Measurements from ENCODE around the gene IER5L.

The IER5L gene

DNA sequence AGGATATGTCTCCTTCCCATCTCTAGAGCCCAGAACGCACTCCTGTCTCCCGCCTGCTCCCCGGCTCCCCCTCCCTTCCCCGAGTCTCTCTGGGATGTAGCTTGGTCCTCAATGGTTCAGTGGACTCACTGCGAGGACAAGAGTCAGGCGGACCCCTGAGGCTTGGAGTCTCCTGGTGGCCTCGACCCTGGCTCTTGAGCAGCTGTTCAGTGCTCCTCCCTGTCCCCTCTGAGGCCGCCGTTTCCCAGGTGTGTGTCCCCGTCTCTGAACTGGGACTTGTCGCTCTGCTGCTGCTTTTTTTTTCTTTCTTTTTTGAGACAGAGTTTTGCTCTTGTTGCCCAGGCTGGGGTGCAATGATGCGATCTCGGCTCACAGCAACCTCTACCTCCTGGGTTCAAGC is 44.8 kb upstream of the IER5L start:
- TF ChIP-seq ZFX (IDR thresholded peaks at IDR 0.05), result no peak
- TF ChIP-seq, protein P1, sequence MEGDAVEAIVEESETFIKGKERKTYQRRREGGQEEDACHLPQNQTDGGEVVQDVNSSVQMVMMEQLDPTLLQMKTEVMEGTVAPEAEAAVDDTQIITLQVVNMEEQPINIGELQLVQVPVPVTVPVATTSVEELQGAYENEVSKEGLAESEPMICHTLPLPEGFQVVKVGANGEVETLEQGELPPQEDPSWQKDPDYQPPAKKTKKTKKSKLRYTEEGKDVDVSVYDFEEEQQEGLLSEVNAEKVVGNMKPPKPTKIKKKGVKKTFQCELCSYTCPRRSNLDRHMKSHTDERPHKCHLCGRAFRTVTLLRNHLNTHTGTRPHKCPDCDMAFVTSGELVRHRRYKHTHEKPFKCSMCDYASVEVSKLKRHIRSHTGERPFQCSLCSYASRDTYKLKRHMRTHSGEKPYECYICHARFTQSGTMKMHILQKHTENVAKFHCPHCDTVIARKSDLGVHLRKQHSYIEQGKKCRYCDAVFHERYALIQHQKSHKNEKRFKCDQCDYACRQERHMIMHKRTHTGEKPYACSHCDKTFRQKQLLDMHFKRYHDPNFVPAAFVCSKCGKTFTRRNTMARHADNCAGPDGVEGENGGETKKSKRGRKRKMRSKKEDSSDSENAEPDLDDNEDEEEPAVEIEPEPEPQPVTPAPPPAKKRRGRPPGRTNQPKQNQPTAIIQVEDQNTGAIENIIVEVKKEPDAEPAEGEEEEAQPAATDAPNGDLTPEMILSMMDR (conservative IDR thresholded peaks at IDR 0.05), result no peak
- no peak overlapping the region for H3K27ac ChIP-seq

DNA sequence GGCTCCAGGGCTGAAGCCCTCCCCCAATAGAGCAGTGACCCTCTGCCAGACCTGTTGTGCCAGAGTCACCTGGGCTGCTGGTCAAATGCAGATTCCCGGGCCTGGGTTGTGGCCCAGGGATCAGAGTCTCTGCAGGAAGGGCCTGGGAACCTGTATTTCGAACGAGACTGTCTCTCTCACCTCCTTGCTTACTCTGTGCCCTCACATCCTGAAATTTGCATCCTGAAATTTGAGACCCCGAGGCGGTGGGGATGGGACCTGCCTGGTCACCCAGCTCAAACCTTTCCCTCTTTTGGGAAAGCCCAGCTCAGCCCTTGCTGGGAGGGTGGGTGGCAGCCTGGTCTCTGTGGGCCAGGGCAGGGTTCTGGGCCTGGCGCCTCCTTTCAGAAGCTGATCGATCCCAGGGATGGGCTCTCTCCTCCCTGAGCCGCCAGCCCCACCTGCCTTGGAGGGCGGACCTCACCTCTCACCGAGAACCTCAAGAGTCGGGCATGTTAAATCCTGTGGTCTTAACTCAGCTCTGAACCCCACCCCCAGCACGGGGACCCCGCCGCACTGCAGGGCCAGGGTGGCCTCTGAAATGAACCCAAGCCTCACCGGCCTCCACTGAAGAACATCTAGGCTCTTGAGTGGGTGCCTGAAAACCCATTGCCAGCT is 44.0 kb upstream of the IER5L start:
- H3K27ac ChIP-seq, result no peak overlapping the region
- no peak for TF ChIP-seq ZFX (IDR thresholded peaks at IDR 0.05)
- TF ChIP-seq, protein P1 (conservative IDR thresholded peaks at IDR 0.05), result no peak

DNA sequence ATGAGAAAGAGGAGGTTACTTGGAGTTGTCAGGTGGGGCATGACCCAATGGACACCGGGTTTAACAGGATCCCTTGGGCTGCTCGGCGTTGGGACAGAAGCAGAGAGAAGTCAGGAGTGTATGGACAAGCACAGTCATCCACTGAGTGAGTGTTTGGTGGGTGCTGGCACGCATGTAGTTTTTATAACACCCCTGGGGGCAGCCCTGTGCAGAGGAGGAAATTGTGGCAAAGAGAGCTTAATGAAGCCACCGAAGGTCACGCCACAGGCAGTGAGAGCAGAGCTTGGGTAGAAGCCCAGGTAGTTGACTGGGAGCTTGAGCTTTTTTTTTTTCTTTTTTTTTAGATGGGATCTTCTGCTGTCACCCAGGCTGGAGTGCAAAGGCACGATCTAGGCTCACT is 43.2 kb upstream of the IER5L start:
- TF ChIP-seq, protein P1 (conservative IDR thresholded peaks at IDR 0.05), result no peak
- no peak for TF ChIP-seq ZFX (IDR thresholded peaks at IDR 0.05)
- no peak overlapping the region for H3K27ac ChIP-seq

DNA sequence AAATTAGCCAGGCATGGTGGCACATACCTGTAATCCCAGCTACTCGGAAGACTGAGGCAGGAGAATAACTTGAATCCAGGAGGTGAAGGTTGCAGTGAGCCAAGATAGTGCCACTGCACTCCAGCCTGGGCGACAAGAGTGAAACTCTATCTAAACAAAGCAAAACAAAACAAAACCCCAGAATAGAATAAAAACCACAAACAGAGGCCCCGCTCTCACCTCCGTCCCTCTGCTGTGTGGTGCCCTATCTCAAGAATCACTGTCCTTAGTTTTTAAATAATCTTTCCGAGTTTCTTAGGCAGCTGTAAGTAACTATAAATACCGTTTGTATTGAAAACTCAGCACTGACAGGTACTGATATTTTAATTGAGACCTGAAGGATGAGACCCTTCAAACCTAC is 42.7 kb upstream of the IER5L start:
- TF ChIP-seq ZFX (IDR thresholded peaks at IDR 0.05), result no peak
- TF ChIP-seq, protein P1 (conservative IDR thresholded peaks at IDR 0.05), result no peak
- no peak overlapping the region for H3K27ac ChIP-seq

DNA sequence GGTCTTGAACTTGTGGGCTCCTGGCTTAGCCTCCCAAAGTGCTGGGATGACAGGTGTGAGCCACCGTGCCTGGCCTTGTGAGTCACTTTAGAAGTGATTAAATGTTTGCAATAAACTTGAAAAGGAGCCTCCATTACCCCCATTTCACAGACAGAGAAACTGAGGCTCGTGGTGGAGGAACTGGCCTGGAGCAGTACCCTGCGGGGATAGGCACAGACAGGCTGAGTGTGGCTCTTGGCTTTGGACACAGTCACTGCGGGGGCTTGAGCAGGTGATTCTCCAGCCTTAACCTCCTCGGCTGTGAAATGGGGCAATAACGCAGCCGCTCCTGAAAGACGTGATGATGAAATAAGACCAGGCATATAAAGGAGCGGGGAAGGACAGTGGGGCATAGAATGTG is 40.9 kb upstream of the IER5L start:
- TF ChIP-seq, protein P1 (conservative IDR thresholded peaks at IDR 0.05), result no peak
- TF ChIP-seq ZFX (IDR thresholded peaks at IDR 0.05), result no peak
- no peak overlapping the region for H3K27ac ChIP-seq

DNA sequence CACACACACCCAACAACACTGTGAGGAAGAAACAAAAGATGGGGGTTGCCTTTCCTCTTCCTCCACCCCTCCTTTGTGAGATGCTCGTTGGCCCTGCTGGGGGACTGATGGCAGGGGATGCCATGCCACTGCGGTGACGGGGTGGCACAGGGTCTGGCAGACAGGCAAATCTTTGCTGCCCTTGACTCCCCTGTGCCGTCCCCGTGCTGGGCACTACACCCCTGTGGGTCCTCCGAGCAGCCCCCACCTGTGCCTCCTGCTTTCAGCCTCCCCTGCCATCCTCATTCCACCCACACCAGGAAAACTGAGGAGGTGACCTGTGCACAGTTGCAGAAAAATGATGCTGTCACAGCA is 40.2 kb upstream of the IER5L start:
- no peak overlapping the region for H3K27ac ChIP-seq
- TF ChIP-seq, protein P1 (conservative IDR thresholded peaks at IDR 0.05), result no peak
- no peak for TF ChIP-seq ZFX (IDR thresholded peaks at IDR 0.05)

DNA sequence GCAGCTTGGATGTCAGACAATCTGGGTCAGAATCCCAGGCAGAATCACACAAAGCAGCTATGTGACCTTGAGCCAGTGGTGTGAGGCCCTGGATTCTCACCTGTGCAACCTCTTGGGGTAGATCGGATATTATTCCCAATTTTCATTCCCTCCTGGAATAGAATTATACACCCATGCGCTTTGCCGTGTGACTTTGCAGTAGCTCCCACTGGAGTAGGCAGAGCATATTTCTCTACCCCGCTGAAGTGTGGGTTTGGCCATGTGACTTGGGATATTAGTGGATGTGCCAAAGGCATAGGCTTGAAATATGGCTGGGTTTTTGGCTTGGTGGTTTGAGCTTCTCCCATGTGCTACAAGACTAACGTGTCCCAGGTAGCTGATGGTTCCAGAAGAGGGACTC is 35.5 kb upstream of the IER5L start:
- no peak overlapping the region for H3K27ac ChIP-seq
- TF ChIP-seq, protein P1 (conservative IDR thresholded peaks at IDR 0.05), result no peak
- TF ChIP-seq ZFX (IDR thresholded peaks at IDR 0.05), result no peak

Data from C4-2B (cell line).